Suprapubic skin (tissue), 4 donors: ENCODE measurements around the gene ANKRD34C. TPM values are rescaled to one million over a fixed set of nuclear protein-coding genes. Genes with fewer than 3 reads are reported as not detected.
"Not testable (repeated sequence)": the region's sequence is repeated elsewhere in the genome, so short reads cannot be mapped to it uniquely, and the experiment has no call there.

Experiments used
- DNase-seq, 2 donors: peaks; one replicate each; pipeline ENCODE4 v3.0.0-alpha.2; 2019; ENCODE audit warnings: low spot score in 2 of 2
- H3K27ac ChIP-seq: fragments of 200-600 bp; sonication (generic); one replicate; pipeline ENCODE4 v1.5.1; 2019
- H3K27me3 ChIP-seq: fragments of 200-600 bp; sonication (generic); one replicate; pipeline ENCODE4 v1.5.1; 2019
- H3K36me3 ChIP-seq: fragments of 200-600 bp; sonication (generic); one replicate; pipeline ENCODE4 v1.5.1; 2019
- H3K4me1 ChIP-seq: fragments of 200-600 bp; sonication (generic); one replicate; pipeline ENCODE4 v1.5.1; 2019
- H3K4me3 ChIP-seq: fragments of 200-600 bp; sonication (generic); one replicate; pipeline ENCODE4 v1.5.1; 2019; ENCODE audit warnings: mild to moderate bottlenecking
- H3K9me3 ChIP-seq: fragments of 200-600 bp; sonication (generic); one replicate; pipeline ENCODE4 v1.5.1; 2019
- CTCF ChIP-seq, 2 donors: fragments of 200-600 bp in 1 of 2; fragments of 450-650 bp in 1 of 2; sonication (generic) in 1 of 2; IDR thresholded peaks; one replicate each; pipeline ENCODE4 v1.5.1; 2016 to 2019; ENCODE audit warnings: antibody characterized with exemption in 2 of 2, mild to moderate bottlenecking in 1 of 2, moderate library complexity in 1 of 2
- EP300 ChIP-seq: sonication (generic); formaldehyde crosslinking; IDR thresholded peaks from one replicate; pipeline ENCODE4 v1.6.1; 2017; ENCODE audit warnings: antibody characterized with exemption
- POLR2A ChIP-seq, 2 donors: fragments of 450-650 bp; IDR thresholded peaks; one replicate each; pipeline ENCODE4 v1.6.1; 2017; ENCODE audit warnings: antibody characterized with exemption in 2 of 2, mild to moderate bottlenecking in 2 of 2, moderate library complexity in 2 of 2
- POLR2AphosphoS5 ChIP-seq, 3 donors: sonication (generic); formaldehyde crosslinking; IDR thresholded peaks; one replicate each; pipeline ENCODE4 v1.6.1; 2017; ENCODE audit warnings: antibody characterized with exemption in 3 of 3
- WGBS: methylation state at CpG from one replicate; pipeline ENCODE4 v1.1.5; 2018; 5-methylcytosine and 5-hydroxymethylcytosine counted together
- total RNA-seq, 4 donors: library from RNA; depleted of rRNA; stranded (reverse); fragments of >200 nt; gene quantifications; one replicate each; pipeline ENCODE4 v1.1.0, GENCODE V29; 2016

The ANKRD34C gene
- total RNA-seq, 4 donors from 2014 or later, result not detected

GRCh38 chr15:79316864-79317263, 34.3 kb downstream of the ANKRD34C start:
- H3K4me1 ChIP-seq, result peaks cover 57% of the 10 kb centered on the region
- H3K27me3 ChIP-seq, result no peaks in the 10 kb centered on the region
- WGBS, result 80% methylated on average over 9 of the region's 9 CpGs
- no peak for TF ChIP-seq POLR2A (IDR thresholded peaks at IDR 0.05)
- no peak overlapping the region for H3K4me3 ChIP-seq
- no peaks in the 10 kb centered on the region for H3K9me3 ChIP-seq
- DNase-seq, result no peak
- H3K27ac ChIP-seq, result peak overlapping the region; percentile 34
- peaks cover 80% of the 10 kb centered on the region for H3K36me3 ChIP-seq

- Histone ChIP-seq H3K36me3 (peaks cover 82% of the 10 kb centered on the region), H3K4me1 (peaks cover 30% of the 10 kb centered on the region)
- WGBS, result 98% methylated on average over 9 of the region's 9 CpGs
- H3K9me3 ChIP-seq, DNase-seq, H3K27ac ChIP-seq, H3K4me3 ChIP-seq, H3K27me3 ChIP-seq: not testable (repeated sequence)
These were observed 37.5 kb downstream of the ANKRD34C start for GRCh38 chr15:79319973-79320372.

GRCh38 chr15:79321876-79322275, 39.4 kb downstream of the ANKRD34C start:
- H3K36me3 ChIP-seq, result peaks cover 68% of the 10 kb centered on the region
- no peak for TF ChIP-seq EP300
- H3K9me3 ChIP-seq, result no peaks in the 10 kb centered on the region
- WGBS, result 94% methylated on average over 12 of the region's 14 CpGs
- no peak overlapping the region for H3K27ac ChIP-seq
- H3K27me3 ChIP-seq, result no peaks in the 10 kb centered on the region
- H3K4me3 ChIP-seq, result no peak overlapping the region
- DNase-seq, result no peak
- peaks cover 11% of the 10 kb centered on the region for H3K4me1 ChIP-seq

- Histone ChIP-seq H3K27me3 (no peaks in the 10 kb centered on the region), H3K4me1 (peaks cover 7% of the 10 kb centered on the region), H3K36me3 (peaks cover 64% of the 10 kb centered on the region), H3K9me3 (no peaks in the 10 kb centered on the region), H3K27ac (no peak overlapping the region), H3K4me3 (no peak overlapping the region)
- 100% methylated on average over 3 of the region's 3 CpGs for WGBS
- no peak for TF ChIP-seq CTCF (IDR thresholded peaks at IDR 0.05)
- no peak for TF ChIP-seq EP300
- no peak for TF ChIP-seq POLR2A (IDR thresholded peaks at IDR 0.05)
- no peak for TF ChIP-seq POLR2AphosphoS5 (IDR thresholded peaks at IDR 0.05)
- DNase-seq, result no peak
These were observed 39.8 kb downstream of the ANKRD34C start for GRCh38 chr15:79322306-79322705.

- 74% methylated on average over 6 of the region's 6 CpGs for WGBS
- Histone ChIP-seq H3K4me3 (no peak overlapping the region), H3K27ac (no peak overlapping the region), H3K27me3 (no peaks in the 10 kb centered on the region), H3K9me3 (no peaks in the 10 kb centered on the region), H3K4me1 (peaks cover under 1% of the 10 kb centered on the region), H3K36me3 (peaks cover 57% of the 10 kb centered on the region)
- no peak for TF ChIP-seq POLR2A (IDR thresholded peaks at IDR 0.05)
- TF ChIP-seq POLR2AphosphoS5 (IDR thresholded peaks at IDR 0.05), result no peak
- TF ChIP-seq EP300, result no peak
- TF ChIP-seq CTCF (IDR thresholded peaks at IDR 0.05), result no peak
- DNase-seq, result no peak
These were observed 40.4 kb downstream of the ANKRD34C start for GRCh38 chr15:79322945-79323344.

GRCh38 chr15:79329171-79329611, 46.7 kb downstream of the ANKRD34C start:
- H3K9me3 ChIP-seq, result no peaks in the 10 kb centered on the region
- no peak for DNase-seq
- TF ChIP-seq POLR2AphosphoS5 (IDR thresholded peaks at IDR 0.05) (no peak), CTCF (IDR thresholded peaks at IDR 0.05) (no peak), EP300 (no peak), POLR2A (IDR thresholded peaks at IDR 0.05) (no peak)
- no peaks in the 10 kb centered on the region for H3K27me3 ChIP-seq
- H3K4me3 ChIP-seq, result no peak overlapping the region
- peaks cover 13% of the 10 kb centered on the region for H3K4me1 ChIP-seq
- peaks cover 5% of the 10 kb centered on the region for H3K36me3 ChIP-seq
- WGBS, result 71% methylated on average over 2 of the region's 2 CpGs
- H3K27ac ChIP-seq, result no peak overlapping the region

Other genes starting within 250 kb of the ANKRD34C start
- gene RASGRF1, start 191.9 kb upstream of the ANKRD34C start, total RNA-seq, result under 1 TPM in 1 of 4 donors, not detected in 3; 0.80 TPM
- gene TMED3, start 28.4 kb downstream of the ANKRD34C start, total RNA-seq, result 100 to 1,000 TPM in 3 of 4 donors, 10 to 100 TPM in 1; 62.6 to 154 (median 127) TPM
- gene MINAR1, start 149.6 kb downstream of the ANKRD34C start, total RNA-seq, result 1 to 10 TPM in 1 of 4 donors, under 1 TPM in 3; 0.23 to 1.1 (median 0.56) TPM